ENCODE results near the gene NME9.

The NME9 gene

GRCh38 chr3:138270245-138270644 lies 59.4 kb downstream of the NME9 start:
- DNase-seq, result no peak

DNA sequence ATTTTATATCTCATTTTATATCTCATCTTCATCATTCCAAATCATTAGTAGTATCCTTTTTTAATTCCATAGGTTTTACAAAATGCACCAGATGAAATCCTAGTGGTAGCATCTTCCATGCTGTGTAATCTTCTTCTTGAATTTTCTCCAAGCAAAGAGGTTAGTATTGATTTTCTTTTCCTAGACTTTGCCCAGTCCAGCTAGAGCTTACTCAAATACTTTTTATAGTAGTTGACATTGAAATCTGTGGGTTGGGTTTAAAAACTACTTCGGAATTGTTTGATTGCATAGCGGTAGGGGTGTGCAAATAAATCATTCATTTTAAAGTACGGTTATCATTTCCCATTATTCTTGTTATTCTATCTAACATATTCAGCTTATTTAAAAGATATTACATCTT lies 62.6 kb downstream of the NME9 start:
- no peak for DNase-seq

DNA sequence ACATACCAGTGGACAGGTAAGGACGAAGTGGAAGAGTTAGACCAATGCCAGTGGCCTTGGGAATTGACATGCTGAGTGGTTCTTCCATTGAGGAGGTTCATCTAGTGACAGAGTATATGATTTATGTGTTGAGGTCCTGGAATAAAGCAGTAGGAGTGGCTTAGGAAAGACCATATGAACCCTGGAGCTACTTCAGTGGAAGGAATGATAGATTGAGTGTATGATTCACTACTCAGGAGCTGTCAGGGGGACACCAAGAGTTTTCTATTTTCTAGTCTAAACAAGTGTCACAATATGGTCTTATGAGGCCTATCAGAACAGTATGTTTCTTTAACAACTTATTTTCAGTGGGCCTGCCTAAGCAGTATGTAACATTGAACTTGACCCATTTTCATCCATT lies 63.9 kb downstream of the NME9 start:
- no peak for DNase-seq

- DNase-seq, result no peak
Observed at GRCh38 chr3:138263104-138263503, 66.5 kb downstream of the NME9 start.

- DNase-seq, result no peak
Observed at GRCh38 chr3:138260611-138261010, 69.0 kb downstream of the NME9 start.

DNA sequence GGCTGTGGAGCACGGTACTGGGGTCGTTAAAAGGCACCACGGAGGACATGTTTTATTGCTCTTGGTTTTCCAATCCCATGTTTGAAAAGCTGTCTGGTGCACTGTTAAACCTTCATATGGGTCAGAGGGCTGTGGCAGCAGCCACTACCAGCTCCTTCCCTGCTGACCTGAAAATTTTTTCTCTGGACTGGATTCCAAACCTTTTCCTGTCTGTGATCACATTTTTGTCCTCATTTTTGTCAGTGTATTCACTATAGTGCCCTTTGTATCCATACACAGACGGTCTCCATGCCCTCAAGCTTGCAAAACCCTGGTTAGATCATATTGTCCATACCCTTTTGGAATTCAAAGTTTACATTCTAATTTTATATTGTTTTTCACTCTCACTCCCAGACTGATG lies 70.5 kb downstream of the NME9 start:
- no peak for DNase-seq

DNA sequence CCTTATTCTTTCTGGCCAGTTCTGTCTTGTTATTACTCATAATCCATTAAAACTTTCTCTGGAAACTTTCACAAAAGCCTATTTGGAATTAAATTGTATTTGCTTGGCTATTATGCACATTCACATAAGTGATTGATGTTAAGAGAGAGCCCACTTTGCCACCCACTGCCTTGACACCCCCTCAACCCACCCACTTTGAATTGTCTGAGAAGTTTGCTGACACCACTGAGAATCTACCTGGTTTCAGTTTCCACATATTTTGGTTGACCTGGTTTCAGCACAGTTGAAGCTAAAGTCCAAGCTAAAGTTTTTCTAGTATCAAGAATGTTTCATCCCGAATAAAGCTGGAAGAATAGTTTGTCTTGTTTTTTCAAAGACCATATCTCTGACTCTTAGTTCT lies 71.7 kb downstream of the NME9 start:
- no peak for DNase-seq

DNA sequence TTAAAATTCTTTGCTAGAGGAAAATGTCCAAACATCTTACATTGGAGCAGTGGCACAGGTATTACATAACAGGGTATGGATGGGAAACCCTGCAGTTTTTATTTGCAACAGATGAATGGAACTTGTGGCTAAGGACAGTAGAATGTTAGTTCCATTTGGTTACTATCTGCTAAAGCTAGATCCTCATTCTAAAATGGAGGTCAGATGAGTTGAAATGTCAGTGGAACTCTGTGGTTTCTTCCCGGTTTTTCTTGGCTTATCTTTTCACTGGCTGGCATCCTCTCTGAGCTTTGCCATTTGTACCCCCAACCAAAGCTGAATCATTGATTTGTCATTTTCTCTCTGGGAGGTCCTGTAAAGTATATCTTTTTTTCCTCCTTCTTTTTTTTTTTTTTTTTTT lies 73.6 kb downstream of the NME9 start:
- no peak for DNase-seq

DNA sequence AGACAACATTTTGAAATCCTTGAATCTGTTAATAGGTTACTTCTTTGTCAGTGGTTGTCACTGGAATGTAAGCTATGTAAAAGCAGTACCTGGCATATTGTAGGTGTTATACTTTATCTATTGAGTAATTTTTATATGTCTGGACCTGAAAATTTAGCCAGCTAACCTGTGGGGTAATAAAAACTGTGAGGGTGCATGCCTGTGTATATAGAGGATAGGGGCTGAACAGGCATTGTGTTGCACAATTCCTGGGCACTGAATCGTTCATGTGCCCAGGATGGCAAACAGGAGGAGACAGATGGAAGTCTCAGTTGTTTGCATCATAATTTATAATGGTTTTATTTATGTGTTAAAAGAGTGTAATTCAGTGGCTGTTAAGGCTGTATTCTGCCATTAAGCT lies 75.4 kb downstream of the NME9 start:
- DNase-seq, result no peak

- no peak for DNase-seq
Observed at GRCh38 chr3:138253609-138254008, 76.0 kb downstream of the NME9 start.
